ENCODE measurements around the gene HOXB1. TPM values are rescaled to one million over a fixed set of nuclear protein-coding genes. Genes with fewer than 3 reads are reported as not detected.

HOXB1 gene
- total RNA-seq, 2 donors from 2014 or later, result not detected

DNA sequence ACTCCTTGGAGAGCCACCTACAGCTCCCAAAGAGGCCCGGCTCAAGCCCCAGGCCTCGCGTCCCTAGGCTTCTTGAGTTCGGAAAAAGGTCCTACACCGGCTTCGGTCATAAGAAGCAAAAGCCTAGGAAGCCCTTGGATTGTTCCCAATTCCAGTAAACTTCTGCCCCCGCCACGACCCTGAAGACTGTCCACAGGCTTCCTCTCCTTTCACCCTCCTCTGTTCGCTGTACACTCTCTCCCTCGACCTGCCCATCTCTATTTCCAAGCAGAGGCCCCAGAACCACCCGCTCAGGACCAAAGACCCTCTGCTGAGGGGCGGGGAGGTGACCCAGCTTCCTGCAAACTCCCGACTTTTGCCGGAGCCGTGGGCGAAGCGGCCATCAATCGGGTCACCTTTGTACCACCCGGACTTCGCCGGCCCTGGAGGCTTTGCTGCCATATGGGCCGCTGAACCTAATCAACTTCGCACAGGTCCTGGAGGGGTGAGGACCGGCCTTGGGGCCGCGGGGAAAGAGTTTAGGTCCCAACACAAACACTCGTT, 11.4 kb upstream of the HOXB1 start:
- Histone ChIP-seq H3K9me3 (no peaks in the 10 kb centered on the region), H3K9ac (ENCODE audit: low read depth in 2 of 2, low read length in 2 of 2) (peak overlapping the region; percentile 73 to 81), H3K36me3 (no peaks in the 10 kb centered on the region), H3K4me3 (peak overlapping the region; percentile 62), H3K4me1 (peaks cover under 1% of the 10 kb centered on the region), H3K27ac (peak overlapping the region; percentile 87), H3K27me3 (no peaks in the 10 kb centered on the region)
- TF ChIP-seq, protein P1, sequence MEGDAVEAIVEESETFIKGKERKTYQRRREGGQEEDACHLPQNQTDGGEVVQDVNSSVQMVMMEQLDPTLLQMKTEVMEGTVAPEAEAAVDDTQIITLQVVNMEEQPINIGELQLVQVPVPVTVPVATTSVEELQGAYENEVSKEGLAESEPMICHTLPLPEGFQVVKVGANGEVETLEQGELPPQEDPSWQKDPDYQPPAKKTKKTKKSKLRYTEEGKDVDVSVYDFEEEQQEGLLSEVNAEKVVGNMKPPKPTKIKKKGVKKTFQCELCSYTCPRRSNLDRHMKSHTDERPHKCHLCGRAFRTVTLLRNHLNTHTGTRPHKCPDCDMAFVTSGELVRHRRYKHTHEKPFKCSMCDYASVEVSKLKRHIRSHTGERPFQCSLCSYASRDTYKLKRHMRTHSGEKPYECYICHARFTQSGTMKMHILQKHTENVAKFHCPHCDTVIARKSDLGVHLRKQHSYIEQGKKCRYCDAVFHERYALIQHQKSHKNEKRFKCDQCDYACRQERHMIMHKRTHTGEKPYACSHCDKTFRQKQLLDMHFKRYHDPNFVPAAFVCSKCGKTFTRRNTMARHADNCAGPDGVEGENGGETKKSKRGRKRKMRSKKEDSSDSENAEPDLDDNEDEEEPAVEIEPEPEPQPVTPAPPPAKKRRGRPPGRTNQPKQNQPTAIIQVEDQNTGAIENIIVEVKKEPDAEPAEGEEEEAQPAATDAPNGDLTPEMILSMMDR (IDR thresholded peaks at IDR 0.05), result no peak
- DNase-seq, result no peak
- intact Hi-C loops (cut with DNase I), result no loop called here

GRCh38 chr17:48541577-48542113, 10.8 kb upstream of the HOXB1 start:
- peak overlapping the region; percentile 62 for H3K4me3 ChIP-seq
- no peaks in the 10 kb centered on the region for H3K9me3 ChIP-seq
- H3K27ac ChIP-seq, result peak overlapping the region; percentile 87
- TF ChIP-seq, protein P1 (IDR thresholded peaks at IDR 0.05), result no peak
- peak overlapping the region; percentile 73 to 81 for H3K9ac ChIP-seq (ENCODE audit: low read depth in 2 of 2, low read length in 2 of 2)
- no peaks in the 10 kb centered on the region for H3K36me3 ChIP-seq
- DNase-seq, result no peak
- intact Hi-C loops (cut with DNase I), result no loop called here
- no peaks in the 10 kb centered on the region for H3K27me3 ChIP-seq
- no peaks in the 10 kb centered on the region for H3K4me1 ChIP-seq

DNA sequence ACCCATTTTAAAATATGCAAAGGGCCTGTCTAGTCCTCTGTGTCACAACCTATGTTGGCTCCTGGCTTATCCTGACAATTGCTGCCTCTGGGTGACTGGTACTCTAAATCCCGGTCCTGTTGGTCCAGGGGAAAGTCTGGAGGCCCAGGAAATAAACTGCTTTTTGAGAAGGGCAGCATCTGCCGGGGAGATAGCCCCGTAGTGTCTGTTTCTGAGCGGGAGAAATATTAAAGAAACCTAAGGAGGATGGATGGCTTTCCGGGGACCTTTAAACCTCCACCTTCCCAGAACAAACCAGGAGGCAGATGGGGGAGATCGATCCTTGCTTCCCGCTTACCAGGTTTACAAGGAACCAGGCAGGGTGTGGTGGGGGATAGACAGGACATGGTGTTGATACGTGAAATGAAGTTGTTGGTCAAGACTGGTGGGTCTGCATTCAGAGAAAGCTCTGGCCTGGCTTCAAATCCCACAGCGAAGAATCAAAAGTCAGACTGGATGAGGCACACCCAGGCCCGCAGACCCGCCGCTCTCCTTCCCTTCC, 10.3 kb upstream of the HOXB1 start:
- intact Hi-C loops (cut with DNase I), result no loop called here
- TF ChIP-seq, protein P1 (IDR thresholded peaks at IDR 0.05), result no peak
- peak overlapping the region; percentile 66 to 81 for H3K9ac ChIP-seq (ENCODE audit: low read depth in 2 of 2, low read length in 2 of 2)
- peak overlapping the region; percentile 62 for H3K4me3 ChIP-seq
- no peak for DNase-seq
- peak overlapping the region; percentile 87 for H3K27ac ChIP-seq
- no peaks in the 10 kb centered on the region for H3K4me1 ChIP-seq
- H3K36me3 ChIP-seq, result no peaks in the 10 kb centered on the region
- H3K27me3 ChIP-seq, result no peaks in the 10 kb centered on the region
- H3K9me3 ChIP-seq, result no peaks in the 10 kb centered on the region

DNA sequence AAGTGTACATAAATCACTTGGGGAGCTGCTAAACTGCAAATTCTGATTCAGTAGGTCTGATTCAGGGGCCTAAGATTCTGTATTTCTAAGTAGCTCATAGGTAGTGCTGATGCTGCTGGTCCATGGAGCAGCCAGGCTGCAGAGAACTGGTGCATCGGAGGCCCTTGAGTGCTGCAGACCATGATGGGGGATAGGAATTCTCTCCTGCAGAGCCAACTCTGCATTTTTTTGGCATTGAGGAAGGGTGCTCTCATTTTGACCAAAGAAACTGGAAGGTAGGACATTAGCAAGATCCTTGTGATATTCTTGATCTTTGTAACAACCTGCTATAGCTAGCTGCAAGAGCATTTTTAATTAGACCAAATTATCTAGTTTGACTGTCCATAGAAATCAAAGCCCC, 9.4 kb upstream of the HOXB1 start:
- Histone ChIP-seq H3K4me3 (no peak overlapping the region), H3K9me3 (no peaks in the 10 kb centered on the region), H3K9ac (ENCODE audit: low read depth in 2 of 2, low read length in 2 of 2) (no peak overlapping the region), H3K36me3 (no peaks in the 10 kb centered on the region), H3K27ac (no peak overlapping the region), H3K27me3 (no peaks in the 10 kb centered on the region), H3K4me1 (no peaks in the 10 kb centered on the region)
- no peak for DNase-seq
- TF ChIP-seq, protein P1 (IDR thresholded peaks at IDR 0.05), result no peak
- intact Hi-C loops (cut with DNase I), result no loop called here

- no peak for DNase-seq
- H3K4me3 ChIP-seq, result no peak overlapping the region
- no peaks in the 10 kb centered on the region for H3K9me3 ChIP-seq
- H3K9ac ChIP-seq (ENCODE audit: low read depth in 2 of 2, low read length in 2 of 2), result no peak overlapping the region
- no peaks in the 10 kb centered on the region for H3K4me1 ChIP-seq
- no peaks in the 10 kb centered on the region for H3K27me3 ChIP-seq
- H3K36me3 ChIP-seq, result no peaks in the 10 kb centered on the region
- H3K27ac ChIP-seq, result no peak overlapping the region
- TF ChIP-seq, protein P1 (IDR thresholded peaks at IDR 0.05), result no peak
- intact Hi-C loops (cut with DNase I), result no loop called here
Measured at GRCh38 chr17:48539177-48539576, 8.4 kb upstream of the HOXB1 start.

Data from colonic mucosa (tissue), 4 donors.